OCI-LY7 (cell line): ENCODE data around the gene DIPK1C.

Experiments
- EZH2phosphoT487 ChIP-seq: fragments of 200-600 bp; sonication (generic); IDR thresholded peaks from 2 replicates; pipeline ENCODE4 v1.6.1; 2018; ENCODE audit warnings: low read depth, borderline replicate concordance, mild to moderate bottlenecking, mixed run types, antibody characterized with exemption, low read length, moderate library complexity, mixed read lengths
- TF ChIP-seq, protein P1 (sequence below): fragments of 200-600 bp; sonication (generic); conservative IDR thresholded peaks from 2 replicates; pipeline ENCODE4 v1.5.1; 2014; ENCODE audit warnings: mild to moderate bottlenecking, antibody characterized with exemption, low read length, moderate library complexity, mixed read lengths

DNA sequence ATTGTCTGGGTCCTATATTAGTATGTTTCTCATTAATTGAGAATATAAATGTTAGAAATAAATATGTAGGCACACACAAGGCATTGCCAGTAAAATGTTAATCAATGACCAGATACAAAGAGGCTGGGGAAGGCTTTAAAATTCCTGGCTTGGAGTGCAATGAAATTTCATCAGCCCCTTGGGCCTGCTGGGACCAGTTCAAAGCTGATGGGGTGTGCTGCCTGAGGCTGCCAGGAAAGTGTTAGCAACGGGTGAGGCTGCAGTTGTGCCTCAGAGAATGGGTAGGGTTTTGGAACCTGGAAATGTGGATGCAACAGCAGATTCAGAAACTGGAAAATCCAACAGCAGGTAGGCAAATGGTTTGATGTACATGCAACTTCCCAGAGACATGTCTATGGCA is 68.9 kb downstream of the DIPK1C start:
- TF ChIP-seq, protein P1, sequence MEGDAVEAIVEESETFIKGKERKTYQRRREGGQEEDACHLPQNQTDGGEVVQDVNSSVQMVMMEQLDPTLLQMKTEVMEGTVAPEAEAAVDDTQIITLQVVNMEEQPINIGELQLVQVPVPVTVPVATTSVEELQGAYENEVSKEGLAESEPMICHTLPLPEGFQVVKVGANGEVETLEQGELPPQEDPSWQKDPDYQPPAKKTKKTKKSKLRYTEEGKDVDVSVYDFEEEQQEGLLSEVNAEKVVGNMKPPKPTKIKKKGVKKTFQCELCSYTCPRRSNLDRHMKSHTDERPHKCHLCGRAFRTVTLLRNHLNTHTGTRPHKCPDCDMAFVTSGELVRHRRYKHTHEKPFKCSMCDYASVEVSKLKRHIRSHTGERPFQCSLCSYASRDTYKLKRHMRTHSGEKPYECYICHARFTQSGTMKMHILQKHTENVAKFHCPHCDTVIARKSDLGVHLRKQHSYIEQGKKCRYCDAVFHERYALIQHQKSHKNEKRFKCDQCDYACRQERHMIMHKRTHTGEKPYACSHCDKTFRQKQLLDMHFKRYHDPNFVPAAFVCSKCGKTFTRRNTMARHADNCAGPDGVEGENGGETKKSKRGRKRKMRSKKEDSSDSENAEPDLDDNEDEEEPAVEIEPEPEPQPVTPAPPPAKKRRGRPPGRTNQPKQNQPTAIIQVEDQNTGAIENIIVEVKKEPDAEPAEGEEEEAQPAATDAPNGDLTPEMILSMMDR, result no peak
- no peak for TF ChIP-seq EZH2phosphoT487
